ENCODE results near the gene STK4.

DNA sequence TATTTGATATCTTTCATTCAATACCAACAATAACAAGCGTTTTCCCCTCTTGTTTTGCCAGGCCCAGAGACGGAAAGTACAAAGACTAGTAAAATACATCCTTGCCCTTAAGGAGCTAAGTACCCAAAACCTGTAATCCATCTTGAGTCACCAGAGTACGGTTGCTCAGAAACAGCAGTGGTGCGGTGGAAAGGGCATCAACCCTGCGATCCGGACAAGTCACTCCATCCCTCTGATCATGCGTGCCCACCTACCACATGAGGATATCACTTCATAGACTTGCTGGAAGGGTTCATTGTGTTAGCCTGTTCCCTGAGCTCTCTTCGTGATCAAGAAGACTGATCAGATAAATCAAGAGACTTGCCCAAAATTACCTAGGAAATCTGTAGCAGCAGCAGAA is 8.0 kb upstream of the STK4 start:
- TF ChIP-seq CTCF (IDR thresholded peaks at IDR 0.05; ENCODE audit: low read depth, low read length) (no peak), POLR2A (IDR thresholded peaks at IDR 0.05; ENCODE audit: extremely low read depth, insufficient read length) (no peak), MYC (IDR thresholded peaks at IDR 0.05; ENCODE audit: low read depth, low read length) (no peak)
- TF ChIP-seq, protein P1, sequence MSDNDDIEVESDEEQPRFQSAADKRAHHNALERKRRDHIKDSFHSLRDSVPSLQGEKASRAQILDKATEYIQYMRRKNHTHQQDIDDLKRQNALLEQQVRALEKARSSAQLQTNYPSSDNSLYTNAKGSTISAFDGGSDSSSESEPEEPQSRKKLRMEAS (IDR thresholded peaks at IDR 0.05; ENCODE audit: low read depth, low read length), result no peak

All from NB4 (cell line).